Mesothelial cell of epicardium (in vitro differentiated cells): ENCODE measurements around the gene ALX4. TPM values are rescaled to one million over a fixed set of nuclear protein-coding genes. Genes with fewer than 3 reads are reported as not detected.
A peak's percentile ranks its signal among the peaks of the same experiment; 100 is the strongest.

Experiments used
- DNase-seq, 2 experiments: peaks; one replicate each; pipeline ENCODE4 v3.0.0; 2021; ENCODE audit warnings: low spot score in 2 of 2; ENCODE audit not compliant: unreplicated experiment in 2 of 2
- H3K27ac Mint-ChIP-seq: 2 replicates; pipeline ENCODE4 v1.8.0; 2021; ENCODE audit warnings: mixed read lengths
- H3K27me3 Mint-ChIP-seq: 2 replicates; pipeline ENCODE4 v1.8.0; 2021; ENCODE audit warnings: low read depth, mixed read lengths
- H3K36me3 Mint-ChIP-seq: 2 replicates; pipeline ENCODE4 v1.8.0; 2021; ENCODE audit warnings: mixed read lengths
- H3K4me1 Mint-ChIP-seq: 2 replicates; pipeline ENCODE4 v1.8.0; 2021; ENCODE audit warnings: mixed read lengths
- H3K4me3 Mint-ChIP-seq: 2 replicates; pipeline ENCODE4 v1.8.0; 2021; ENCODE audit warnings: mild to moderate bottlenecking, moderate library complexity, mixed read lengths
- H3K9me3 Mint-ChIP-seq: 2 replicates; pipeline ENCODE4 v1.8.0; 2021; ENCODE audit warnings: mixed read lengths
- total RNA-seq: library from RNA; stranded (reverse); gene quantifications from 3 replicates; pipeline ENCODE4 v1.2.1, GENCODE V29; 2021
- TF ChIP-seq, protein P1 (sequence below): fragments of 200-600 bp; sonication (generic); IDR thresholded peaks from one replicate; pipeline ENCODE4 v1.5.0; 2021; ENCODE audit warnings: antibody characterized with exemption; ENCODE audit not compliant: unreplicated experiment

The ALX4 gene
- total RNA-seq: 5.5 to 6.4 TPM (median 5.5 TPM) in 3 replicates

DNA sequence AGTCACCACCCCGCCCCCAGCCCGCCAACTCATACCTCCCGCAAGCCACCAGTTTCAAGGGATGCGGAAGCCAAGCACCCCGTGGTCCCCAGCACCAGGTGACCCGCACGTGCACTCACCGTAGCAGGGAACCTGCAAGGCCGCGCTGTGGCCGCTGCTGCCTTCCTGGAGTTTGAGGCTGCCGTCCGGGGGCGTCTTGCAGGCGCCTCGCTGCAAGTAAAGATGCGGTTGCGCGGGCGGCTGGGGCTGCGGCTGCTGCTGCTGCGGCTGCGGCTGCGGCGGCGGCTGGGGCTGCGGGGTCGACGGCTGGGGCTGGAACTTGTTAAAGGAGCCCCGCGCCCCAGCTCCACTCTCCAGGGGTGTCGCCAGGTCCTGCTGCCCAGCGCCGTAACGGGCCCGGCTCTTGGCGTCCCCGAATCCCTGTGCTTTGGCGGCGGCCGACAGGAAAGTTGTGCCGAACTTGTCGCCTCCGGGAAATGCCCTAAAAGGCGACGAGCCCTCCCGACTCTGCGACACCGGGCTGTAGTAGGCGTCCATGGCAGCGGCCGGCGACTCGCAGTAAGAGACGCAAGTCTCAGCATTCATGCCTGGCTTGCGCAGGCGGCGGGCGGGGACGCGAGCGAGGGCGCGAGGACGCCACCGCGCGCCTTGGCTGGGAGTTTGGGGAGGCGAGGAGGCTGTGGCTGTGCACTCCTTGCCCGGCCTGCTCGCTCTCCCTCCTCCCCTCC lies at the start of gene ALX4:
TSS of gene ALX4 (minus strand) at position 662 of the 728 bp plus-strand sequence. CDS start at position 585, 77 bp downstream.
- Mint-ChIP-seq H3K27ac (peak within 1 kb of the TSS; percentile 67), H3K4me1 (peaks cover 31% of the 10 kb centered on the region), H3K9me3 (no peaks in the 10 kb centered on the region), H3K27me3 (peaks cover 97% of the 10 kb centered on the region), H3K4me3 (peak within 1 kb of the TSS; percentile 69), H3K36me3 (no peaks in the 10 kb centered on the region)
- TF ChIP-seq, protein P1, sequence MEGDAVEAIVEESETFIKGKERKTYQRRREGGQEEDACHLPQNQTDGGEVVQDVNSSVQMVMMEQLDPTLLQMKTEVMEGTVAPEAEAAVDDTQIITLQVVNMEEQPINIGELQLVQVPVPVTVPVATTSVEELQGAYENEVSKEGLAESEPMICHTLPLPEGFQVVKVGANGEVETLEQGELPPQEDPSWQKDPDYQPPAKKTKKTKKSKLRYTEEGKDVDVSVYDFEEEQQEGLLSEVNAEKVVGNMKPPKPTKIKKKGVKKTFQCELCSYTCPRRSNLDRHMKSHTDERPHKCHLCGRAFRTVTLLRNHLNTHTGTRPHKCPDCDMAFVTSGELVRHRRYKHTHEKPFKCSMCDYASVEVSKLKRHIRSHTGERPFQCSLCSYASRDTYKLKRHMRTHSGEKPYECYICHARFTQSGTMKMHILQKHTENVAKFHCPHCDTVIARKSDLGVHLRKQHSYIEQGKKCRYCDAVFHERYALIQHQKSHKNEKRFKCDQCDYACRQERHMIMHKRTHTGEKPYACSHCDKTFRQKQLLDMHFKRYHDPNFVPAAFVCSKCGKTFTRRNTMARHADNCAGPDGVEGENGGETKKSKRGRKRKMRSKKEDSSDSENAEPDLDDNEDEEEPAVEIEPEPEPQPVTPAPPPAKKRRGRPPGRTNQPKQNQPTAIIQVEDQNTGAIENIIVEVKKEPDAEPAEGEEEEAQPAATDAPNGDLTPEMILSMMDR: no peak
- DNase-seq: peak in 1 of 2 experiments; percentile 62

DNA sequence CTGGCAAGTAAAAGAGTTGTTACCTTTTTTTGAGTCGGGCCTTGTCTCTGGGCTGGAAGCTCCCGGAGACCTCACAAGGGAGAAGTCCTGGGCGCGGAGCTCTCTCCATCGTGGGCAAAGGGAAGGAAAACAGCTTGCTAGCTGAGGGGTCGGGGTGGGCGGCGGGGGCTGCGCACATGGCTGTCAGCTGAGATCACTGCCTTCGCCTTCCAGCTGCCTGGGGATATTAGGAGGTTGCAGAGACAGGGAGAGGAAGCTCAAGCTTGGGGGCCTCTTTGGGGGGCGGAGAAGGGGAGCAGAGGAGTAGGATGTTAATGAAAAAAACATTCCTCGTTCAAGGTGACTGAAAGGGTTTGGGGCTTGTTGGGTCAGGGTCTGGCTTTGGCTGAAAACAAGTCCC lies 49.2 kb upstream of the ALX4 start:
- H3K27me3 Mint-ChIP-seq: peaks cover 32% of the 10 kb centered on the region
- no peak for DNase-seq
- peaks cover 6% of the 10 kb centered on the region for H3K4me1 Mint-ChIP-seq
- H3K36me3 Mint-ChIP-seq: no peaks in the 10 kb centered on the region
- no peak overlapping the region for H3K4me3 Mint-ChIP-seq
- TF ChIP-seq, protein P1: no peak
- H3K9me3 Mint-ChIP-seq: peaks cover 4% of the 10 kb centered on the region
- no peak overlapping the region for H3K27ac Mint-ChIP-seq

DNA sequence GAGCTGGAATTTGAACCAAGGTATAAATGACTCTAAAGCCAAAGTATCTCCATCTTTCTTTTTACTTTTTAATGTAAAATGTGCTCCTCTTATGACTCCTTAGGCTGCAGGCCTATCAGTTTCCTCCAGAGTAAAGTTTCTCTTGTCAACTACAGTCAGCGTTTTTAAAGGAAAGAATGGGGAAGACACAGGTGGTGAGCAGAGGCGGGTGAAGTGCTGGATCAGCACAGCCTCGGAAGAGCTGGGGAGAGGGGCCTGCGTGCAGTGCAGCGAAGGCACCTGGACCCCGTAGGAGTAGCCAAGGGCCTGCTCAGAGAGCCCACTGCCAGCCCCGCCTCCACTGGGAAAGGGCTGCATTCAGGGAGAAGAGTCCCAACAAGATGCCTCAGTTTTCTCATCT lies 48.8 kb upstream of the ALX4 start:
- H3K27me3 Mint-ChIP-seq: peaks cover 31% of the 10 kb centered on the region
- DNase-seq: no peak
- no peak overlapping the region for H3K27ac Mint-ChIP-seq
- no peak overlapping the region for H3K4me3 Mint-ChIP-seq
- no peaks in the 10 kb centered on the region for H3K36me3 Mint-ChIP-seq
- TF ChIP-seq, protein P1: no peak
- H3K9me3 Mint-ChIP-seq: peaks cover 1% of the 10 kb centered on the region
- peaks cover 6% of the 10 kb centered on the region for H3K4me1 Mint-ChIP-seq

DNA sequence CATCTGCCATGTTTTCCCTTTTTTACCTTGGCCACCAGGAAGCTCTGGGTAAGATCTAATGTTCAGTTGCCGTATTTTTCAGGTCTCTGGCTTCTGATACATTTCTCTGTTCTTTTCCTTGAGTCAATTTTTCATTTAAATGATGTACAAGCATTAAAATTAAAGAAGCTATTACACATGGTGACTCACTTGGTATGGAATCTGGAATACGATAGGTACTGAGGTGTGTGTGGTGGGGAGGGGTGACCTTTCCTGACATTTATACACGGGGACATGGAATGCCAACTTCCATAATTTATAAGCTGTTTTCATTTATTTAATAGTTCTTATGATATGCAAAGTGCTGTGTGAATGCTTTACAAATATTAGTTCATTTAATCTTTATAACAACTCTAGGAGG lies 47.8 kb upstream of the ALX4 start:
- Mint-ChIP-seq H3K36me3 (no peaks in the 10 kb centered on the region), H3K9me3 (no peaks in the 10 kb centered on the region), H3K4me3 (no peak overlapping the region), H3K4me1 (peaks cover 6% of the 10 kb centered on the region), H3K27me3 (peaks cover 31% of the 10 kb centered on the region), H3K27ac (no peak overlapping the region)
- DNase-seq: no peak
- TF ChIP-seq, protein P1: no peak

DNA sequence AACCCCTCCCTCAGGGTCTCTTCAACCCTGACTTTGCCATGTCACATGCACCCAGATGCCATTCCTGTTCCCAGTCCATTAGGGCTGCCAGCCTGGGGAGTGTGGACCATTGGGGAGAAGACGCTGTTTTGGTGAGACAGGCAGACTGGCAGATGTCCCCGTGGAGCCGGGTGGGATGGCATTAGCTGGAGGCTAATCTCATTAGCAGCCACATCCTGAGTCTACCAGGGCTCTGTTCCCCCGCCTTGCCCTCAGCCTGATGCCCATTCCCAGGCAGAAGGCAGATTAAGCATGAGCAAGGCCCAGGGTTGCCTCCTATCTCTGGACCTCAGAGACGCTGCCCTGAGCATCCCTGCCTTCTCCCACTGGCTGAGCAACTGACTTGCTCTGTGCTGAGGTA lies 46.4 kb upstream of the ALX4 start:
- no peak for DNase-seq
- Mint-ChIP-seq H3K27ac (no peak overlapping the region), H3K27me3 (peaks cover 24% of the 10 kb centered on the region), H3K4me3 (no peak overlapping the region), H3K36me3 (no peaks in the 10 kb centered on the region), H3K4me1 (peaks cover 4% of the 10 kb centered on the region), H3K9me3 (no peaks in the 10 kb centered on the region)
- TF ChIP-seq, protein P1: no peak
